Adrenal gland (tissue), 12 donors: ENCODE measurements around the gene PIAS1. TPM values are rescaled to one million over a fixed set of nuclear protein-coding genes. Genes with fewer than 3 reads are reported as not detected.

ENCODE experiments used
- DNase-seq, 7 donors: peaks; one replicate each; pipeline ENCODE4 v3.0.0-alpha.2; 2019 to 2020
- H3K27ac ChIP-seq, 5 donors: fragments of 200-600 bp; sonication (generic) in 4 of 5; 1 replicate in 3 of 5; 2 replicates in 2 of 5; pipeline versions ENCODE4 v1.5.1 to v1.8.0; 2016 to 2020; ENCODE audit warnings: mild to moderate bottlenecking in 1 of 5
- H3K27me3 ChIP-seq: fragments of 200-600 bp; 2 replicates; pipeline ENCODE4 v1.8.0; 2021
- H3K36me3 ChIP-seq, 2 donors: fragments of 200-600 bp; replicated peaks in 1 of 2; 1 replicate in 1 of 2; 2 replicates in 1 of 2; pipeline versions ENCODE4 v1.5.1 to v1.8.0; 2018 to 2022
- H3K4me1 ChIP-seq, 2 donors: fragments of 200-600 bp; replicated peaks in 1 of 2; 1 replicate in 1 of 2; 2 replicates in 1 of 2; pipeline versions ENCODE4 v1.5.1 to v1.8.0; 2018 to 2021
- H3K4me3 ChIP-seq, 4 donors: fragments of 200-600 bp; sonication (generic) in 3 of 4; one replicate each; pipeline ENCODE4 v1.5.1; 2016 to 2018
- H3K9me3 ChIP-seq, 3 donors: fragments of 200-600 bp; sonication (generic) in 1 of 3; replicated peaks in 1 of 3; 1 replicate in 2 of 3; 2 replicates in 1 of 3; pipeline versions ENCODE4 v1.5.1 to v1.8.0; 2016 to 2021
- CTCF ChIP-seq, 6 experiments: fragments of 450-650 bp in 4 of 6; fragments of 200-600 bp in 2 of 6; sonication (generic) in 1 of 6; IDR thresholded peaks; 1 replicate in 5 of 6; 2 replicates in 1 of 6; pipeline versions ENCODE4 v1.5.1 to v1.8.0; 2016 to 2021; ENCODE audit warnings: antibody characterized with exemption in 6 of 6, mild to moderate bottlenecking in 2 of 6, moderate library complexity in 1 of 6
- POLR2A ChIP-seq, 2 donors: fragments of 450-650 bp; IDR thresholded peaks; one replicate each; pipeline ENCODE4 v1.6.1; 2017; ENCODE audit warnings: antibody characterized with exemption in 2 of 2, mild to moderate bottlenecking in 2 of 2, moderate library complexity in 1 of 2
- WGBS, 4 donors: extraction: QIAGEN DNeasy Blood & Tissue Kit in 2 of 4; methylation state at CpG; one replicate each; pipeline versions ENCODE4 v1.1.5 to v1.1.7; 2013 to 2017; 5-methylcytosine and 5-hydroxymethylcytosine counted together
- intact Hi-C, 2 donors: fragments of 100-400 bp; cut with DNase I; formaldehyde crosslinking; loops; one replicate each; pipeline versions ENCODE4 v1.14.1 to v1.15.0; 2022 to 2023
- polyA plus RNA-seq, 3 donors: library from polyadenylated mRNA; stranded (reverse); fragments of 200-250 nt in 2 of 3; fragments of 350-450 nt in 1 of 3; fragmentation: Illumina TruSeq in 1 of 3; extraction: RNeasy Lipid Tissue Mini Kit (QIAGEN cat#74804) in 1 of 3; gene quantifications; one replicate each; pipeline ENCODE4 v1.2.3, GENCODE V29; 2013 to 2014
- total RNA-seq, 9 donors: library from RNA; depleted of rRNA in 4 of 9; stranded (reverse); fragments of >200 nt in 4 of 9; fragments of 120-200 nt in 1 of 9; fragmentation: NEBNext Ultra II Directional in 1 of 9; extraction: Animal tissue kit (Norgen Biotek cat#: 25700) in 1 of 9; gene quantifications; one replicate each; pipeline versions ENCODE4 v1.1.0 to v1.2.4, GENCODE V29; 2013 to 2023
- donor health status: healthy with polysubstance abuse.
- donor health status: Bipolar disorder and iron deficiency.
- donor health status: DM: yes; HTN: yes; CAD: no.
- donor health status: DM: no; HTN: no; CAD: no.
- donor health status: DM: no; HTN: no; CAD: no.
- donor health status: DM: yes; HTN: yes; CAD: no.

Gene PIAS1
- total and polyA plus RNA-seq, 12 donors = 12.7 to 60.0 (median 38.8) TPM

GRCh38 chr15:68197661-68198437 lies 143.7 kb downstream of the PIAS1 start:
- no peak overlapping the region for H3K27ac ChIP-seq
- H3K27me3 ChIP-seq = no peaks in the 10 kb centered on the region
- WGBS, 4 donors = 79 to 86% (median 82%) methylated on average over 8 to 11 of the region's 11 CpGs

DNA sequence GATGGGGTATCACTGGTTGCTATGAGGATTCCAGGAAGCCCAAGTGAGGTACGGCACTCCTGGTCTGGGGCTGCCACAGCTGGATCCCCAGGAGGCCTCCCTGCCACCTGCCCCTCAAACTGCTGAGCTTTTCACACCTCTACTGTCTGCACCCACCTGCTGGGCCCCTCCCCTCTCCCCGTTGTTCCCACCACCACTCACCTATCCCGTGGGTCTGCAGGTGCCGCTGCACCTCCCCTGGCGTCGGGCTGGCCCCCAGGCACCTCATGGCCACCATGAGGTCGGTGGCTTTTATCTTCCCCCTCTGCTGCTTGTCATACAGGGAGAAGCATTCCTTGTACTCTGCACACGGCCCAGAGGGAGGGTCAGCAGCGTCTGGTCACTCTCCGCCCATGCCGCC lies 145.2 kb downstream of the PIAS1 start:
- no peak overlapping the region for H3K4me3 ChIP-seq
- no peaks in the 10 kb centered on the region for H3K9me3 ChIP-seq
- DNase-seq = peak in 1 of 7 donors; percentile 53
- intact Hi-C loops = no loop called here
- peaks cover 14 to 27% of the 10 kb centered on the region in 2 donors for H3K4me1 ChIP-seq
- 42 to 48% (median 44%) methylated on average over 10 to 11 of the region's 11 CpGs for WGBS, 4 donors
- peak overlapping the region in 3 of 5 donors; percentile 75 to 81 (median 79) for H3K27ac ChIP-seq
- peaks cover 0 to 3% of the 10 kb centered on the region in 2 donors for H3K36me3 ChIP-seq
- H3K27me3 ChIP-seq = no peaks in the 10 kb centered on the region
- no peak for TF ChIP-seq POLR2A (IDR thresholded peaks at IDR 0.05)
- no peak for TF ChIP-seq CTCF (IDR thresholded peaks at IDR 0.05)

More at GRCh38 chr15:68197661-68198437, 143.7 kb downstream of the PIAS1 start:
- H3K4me3 ChIP-seq = no peak overlapping the region
- DNase-seq = peak in 1 of 7 donors; percentile 53
- H3K4me1 ChIP-seq = peaks cover 14 to 23% of the 10 kb centered on the region in 2 donors
- H3K9me3 ChIP-seq = no peaks in the 10 kb centered on the region
- intact Hi-C loops = no loop called here
- H3K36me3 ChIP-seq = peaks cover 0 to 12% of the 10 kb centered on the region in 2 donors
- TF ChIP-seq CTCF (IDR thresholded peaks at IDR 0.05) = no peak
- no peak for TF ChIP-seq POLR2A (IDR thresholded peaks at IDR 0.05)

DNA sequence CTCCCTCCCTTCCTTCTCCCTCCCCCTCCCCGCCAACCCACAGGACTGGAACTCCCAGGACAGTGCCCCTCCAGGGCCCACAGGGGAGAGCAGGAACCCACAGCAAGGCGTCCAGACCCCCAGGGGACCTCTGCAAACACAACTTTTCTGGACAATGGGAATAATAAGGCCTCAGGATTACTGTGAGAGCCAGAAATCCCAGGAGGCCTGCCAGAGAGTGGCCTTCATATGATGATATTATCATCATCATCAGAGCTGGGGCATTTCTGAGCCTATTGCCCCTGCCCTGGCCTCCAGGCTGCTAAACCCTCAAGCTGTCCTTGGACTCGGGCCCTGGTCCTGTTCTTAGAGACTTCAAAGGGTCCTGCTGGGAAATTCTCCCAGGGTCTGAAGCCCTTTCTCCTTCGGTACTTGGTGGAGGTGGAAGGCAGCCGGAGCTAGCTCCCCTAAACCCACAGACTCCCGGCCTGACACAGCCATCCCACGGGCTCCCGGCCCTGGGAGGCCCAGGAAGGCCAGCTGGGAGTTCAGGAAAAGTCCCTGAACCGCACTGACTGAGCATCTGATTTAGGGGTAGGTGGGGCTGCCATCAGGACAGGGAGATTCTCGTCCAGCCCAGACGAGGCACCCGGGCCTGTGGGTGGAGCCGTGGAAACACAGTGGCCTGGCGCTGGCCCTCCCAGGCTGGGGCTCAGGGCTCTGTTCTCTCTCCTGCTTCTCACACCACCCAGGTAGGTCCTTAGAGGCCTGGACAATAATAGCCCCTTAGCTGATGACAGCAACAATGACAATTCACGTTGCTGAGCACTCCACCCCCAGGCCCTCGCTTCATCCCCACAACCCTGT lies 146.1 kb downstream of the PIAS1 start:
- peaks cover 0 to 3% of the 10 kb centered on the region in 2 donors for H3K36me3 ChIP-seq
- no peaks in the 10 kb centered on the region for H3K27me3 ChIP-seq
- intact Hi-C loops = no loop called here
- peak; percentile 59 to 78 (median 69) for DNase-seq
- no peak for TF ChIP-seq CTCF (IDR thresholded peaks at IDR 0.05)
- no peak for TF ChIP-seq POLR2A (IDR thresholded peaks at IDR 0.05)
- H3K9me3 ChIP-seq = no peaks in the 10 kb centered on the region
- 18 to 35% (median 27%) methylated on average over 8 to 16 of the region's 16 CpGs for WGBS, 4 donors
- H3K4me1 ChIP-seq = peaks cover 21 to 36% of the 10 kb centered on the region in 2 donors
- no peak overlapping the region for H3K4me3 ChIP-seq
- peak overlapping the region in 4 of 5 donors; percentile 43 to 81 (median 77) for H3K27ac ChIP-seq
